Stimulated activated CD8-positive, alpha-beta memory T cell treated with anti-CD3 and anti-CD28 coated beads, Interleukin-4, amount 100 ng/mL, for 4 hours (primary cell): ENCODE measurements around the gene STRA8.
A peak's percentile ranks its signal among the peaks of the same experiment; 100 is the strongest.
"Not testable (repeated sequence)": the region's sequence is repeated elsewhere in the genome, so short reads cannot be mapped to it uniquely, and the experiment has no call there.

ENCODE experiments used
- DNase-seq, 2 donors: peaks; one replicate each; pipeline ENCODE4 v3.0.0-alpha.2; 2020; ENCODE audit warnings: low read depth in 2 of 2, low spot score in 1 of 2

STRA8 gene

GRCh38 chr7:135204341-135204749, 29.3 kb upstream of the STRA8 start:
- DNase-seq, result no peak

DNA sequence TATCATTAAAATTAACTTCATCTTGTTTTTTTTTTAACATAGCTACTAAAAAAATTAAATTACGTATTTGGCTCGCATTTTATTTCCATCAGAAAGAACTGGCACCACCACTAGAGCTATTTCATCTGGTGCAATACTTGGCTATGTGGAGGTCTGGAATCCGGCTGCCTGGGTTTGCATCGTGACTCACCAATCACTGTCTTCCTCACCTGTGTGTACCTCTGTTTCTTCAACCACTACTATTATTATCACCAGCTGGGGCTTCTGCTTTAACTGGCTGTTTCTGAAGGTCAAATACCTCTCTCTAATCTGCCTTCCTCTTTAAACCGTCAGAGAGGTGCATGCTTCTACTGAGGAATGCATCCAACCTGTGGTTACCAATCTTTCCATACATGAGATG, 28.8 kb upstream of the STRA8 start:
- no peak for DNase-seq

- no peak for DNase-seq
Observed at GRCh38 chr7:135205850-135206249, 27.8 kb upstream of the STRA8 start.

GRCh38 chr7:135206941-135207391, 26.7 kb upstream of the STRA8 start:
- no peak for DNase-seq

DNA sequence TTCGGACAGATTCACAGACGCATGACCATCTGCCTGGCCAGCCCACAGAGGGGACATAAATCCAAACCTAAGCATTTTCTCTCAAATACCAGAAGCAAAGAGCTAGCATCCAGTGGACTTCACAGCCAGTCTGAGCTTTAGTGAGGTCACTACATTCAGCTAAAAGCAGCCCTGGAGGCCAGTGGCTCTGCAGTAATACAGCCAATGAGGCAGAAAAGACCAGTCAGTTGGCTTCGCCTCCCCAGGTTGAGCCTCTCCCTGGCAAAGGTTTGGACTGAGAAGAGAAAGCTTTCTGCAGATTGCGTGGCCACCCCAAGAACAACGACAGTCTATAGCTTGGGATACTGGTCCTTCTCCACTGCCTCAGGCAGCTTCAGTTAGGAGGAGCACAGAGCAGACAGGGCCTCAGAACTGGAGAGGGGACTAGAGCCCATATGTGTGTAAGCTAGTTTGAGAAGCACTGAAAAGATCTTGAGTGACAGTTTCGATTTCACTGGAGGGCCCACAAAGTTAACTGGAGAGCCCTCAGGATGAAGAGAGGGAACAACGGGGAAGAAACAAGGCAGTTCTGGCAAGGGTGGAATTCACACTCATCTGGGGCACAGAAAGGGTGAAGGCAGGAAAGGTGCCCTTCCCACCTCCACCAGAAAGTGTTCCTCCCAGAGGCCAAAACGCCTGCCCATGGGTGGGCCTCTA, 26.1 kb upstream of the STRA8 start:
- DNase-seq, result no peak

DNA sequence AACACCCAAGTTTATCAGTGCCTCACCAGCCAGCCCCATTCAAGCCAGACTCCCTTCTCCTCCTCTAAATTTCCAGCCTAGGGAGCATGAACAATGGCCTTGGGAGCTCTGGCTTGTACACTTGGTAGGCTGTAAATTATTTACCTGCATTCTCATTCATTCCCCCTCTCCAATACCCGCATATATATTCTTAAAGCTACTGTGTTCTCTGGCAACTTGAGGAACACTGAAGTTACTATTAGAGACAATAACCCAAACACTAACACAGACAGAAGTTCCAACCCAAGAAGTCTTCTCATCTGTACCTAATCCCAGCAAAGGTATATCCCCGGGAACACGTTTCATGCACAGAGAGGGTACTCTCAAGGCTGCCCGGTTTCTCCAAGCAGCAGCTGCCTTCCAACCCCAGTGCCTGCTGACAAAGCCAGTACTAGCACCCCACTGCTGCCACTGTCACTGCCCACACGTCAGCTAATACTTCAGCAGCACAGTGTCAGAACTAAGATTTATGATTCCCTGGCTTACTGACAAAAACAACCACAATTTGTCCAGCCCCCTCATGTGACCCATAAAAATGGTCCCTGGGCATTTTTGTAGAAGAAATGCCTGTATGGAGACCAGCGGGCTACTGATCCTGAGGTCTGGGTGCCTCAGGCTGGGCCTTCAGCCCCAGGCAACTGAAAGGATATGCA, 25.4 kb upstream of the STRA8 start:
- DNase-seq, result no peak

- DNase-seq, result no peak
Observed at GRCh38 chr7:135209225-135209834, 24.3 kb upstream of the STRA8 start.

DNA sequence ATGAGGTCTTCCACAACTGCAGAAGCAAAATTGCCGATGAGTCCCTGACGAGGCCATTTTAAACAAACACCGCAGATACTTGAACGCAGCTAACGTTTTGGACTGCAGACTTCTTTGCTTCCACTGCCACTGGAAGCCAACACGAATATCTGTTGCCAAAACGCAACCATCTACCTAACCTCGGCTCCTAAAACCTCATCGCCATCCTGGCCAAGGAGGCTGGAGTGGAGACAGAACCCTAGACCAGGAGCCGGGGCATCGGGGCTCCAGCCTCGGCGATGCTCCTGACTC, 22.8 kb upstream of the STRA8 start:
- DNase-seq, result no peak

DNA sequence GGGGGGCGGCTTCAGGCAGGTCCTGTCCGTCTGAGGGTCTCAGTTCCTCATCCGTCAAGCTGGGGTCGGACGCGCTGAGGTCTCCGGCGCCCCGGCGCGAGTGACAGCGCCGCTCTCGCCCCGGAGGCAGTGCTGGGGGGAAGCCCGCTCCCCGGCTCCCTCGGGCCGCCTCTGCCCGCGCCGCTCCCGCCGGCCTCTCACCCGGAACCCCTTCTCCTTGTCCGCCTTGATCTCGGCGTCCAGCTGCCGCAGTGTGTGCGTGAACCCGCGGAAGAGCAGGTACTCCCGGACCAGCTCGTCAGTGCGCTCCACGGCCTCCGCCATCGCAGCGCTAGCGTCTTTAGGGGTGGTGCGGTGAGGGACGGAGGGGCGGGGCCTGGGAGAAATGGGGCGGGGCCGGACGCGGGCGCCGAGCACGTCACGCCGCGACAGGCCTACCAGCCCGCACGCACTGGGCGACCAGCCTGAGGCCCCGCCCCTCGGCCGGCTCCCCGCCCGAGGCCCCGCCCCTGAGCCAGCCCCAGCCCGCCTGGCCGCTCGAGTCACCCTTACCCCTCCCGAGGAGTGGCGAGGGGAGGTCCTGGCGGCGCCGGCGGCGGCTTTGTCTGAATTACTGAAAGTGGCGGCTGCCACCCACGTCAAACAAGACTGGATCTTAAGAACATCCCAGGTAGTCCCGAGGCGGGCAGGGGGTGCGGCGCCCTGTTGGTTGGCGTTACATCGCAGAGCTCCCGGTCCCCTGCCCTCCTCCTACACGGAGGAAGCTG, 22.3 kb upstream of the STRA8 start, which contains the start of gene WDR91:
WDR91 (minus strand) TSS at position 348 of the 767 bp plus-strand sequence; CDS start at position 324, 24 bp downstream.
- DNase-seq, result peak; percentile 87 to 94

GRCh38 chr7:135211946-135212685, 21.5 kb upstream of the STRA8 start:
- DNase-seq, result not testable (repeated sequence)

GRCh38 chr7:135213831-135214230, 19.8 kb upstream of the STRA8 start:
- DNase-seq, result no peak

GRCh38 chr7:135215180-135215579, 18.5 kb upstream of the STRA8 start:
- DNase-seq, result no peak

DNA sequence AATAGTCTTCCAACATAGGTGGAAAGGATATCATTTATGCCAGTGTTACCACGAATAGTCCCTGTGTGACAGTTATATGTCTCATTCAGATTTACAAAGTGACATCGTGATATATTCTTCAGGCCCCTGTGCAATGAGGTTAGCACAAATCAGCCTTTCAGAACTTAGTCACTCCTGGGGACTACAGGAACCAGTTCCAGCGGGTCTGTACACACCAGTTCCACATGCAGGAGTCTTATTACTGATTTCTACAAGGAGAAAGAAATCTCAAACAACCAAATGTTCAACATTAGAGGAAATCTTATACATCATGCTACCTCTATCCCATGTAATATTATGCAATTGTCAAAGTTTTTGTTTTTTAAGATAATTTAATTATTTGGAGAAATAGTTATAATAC, 17.9 kb upstream of the STRA8 start:
- no peak for DNase-seq

GRCh38 chr7:135217645-135218509, 15.8 kb upstream of the STRA8 start:
- no peak for DNase-seq

DNA sequence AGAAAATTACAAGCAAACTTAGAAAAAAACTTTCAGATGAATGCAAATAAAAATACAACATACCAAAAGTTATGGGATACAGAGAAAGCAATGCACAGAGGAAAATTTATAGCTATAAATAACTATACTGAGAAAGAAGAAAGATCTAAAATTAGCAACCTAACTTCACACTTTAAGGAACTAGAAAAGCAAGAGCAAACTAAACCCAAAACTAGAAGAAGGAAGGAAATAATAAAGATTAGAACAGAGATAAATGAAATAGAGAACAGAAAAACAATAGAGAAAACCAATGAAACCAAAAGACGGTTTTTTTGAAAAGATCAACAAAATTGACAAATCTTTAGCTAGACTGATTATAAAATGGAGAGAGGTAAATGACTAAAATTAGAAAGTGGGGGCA, 9.6 kb upstream of the STRA8 start:
- no peak for DNase-seq

DNA sequence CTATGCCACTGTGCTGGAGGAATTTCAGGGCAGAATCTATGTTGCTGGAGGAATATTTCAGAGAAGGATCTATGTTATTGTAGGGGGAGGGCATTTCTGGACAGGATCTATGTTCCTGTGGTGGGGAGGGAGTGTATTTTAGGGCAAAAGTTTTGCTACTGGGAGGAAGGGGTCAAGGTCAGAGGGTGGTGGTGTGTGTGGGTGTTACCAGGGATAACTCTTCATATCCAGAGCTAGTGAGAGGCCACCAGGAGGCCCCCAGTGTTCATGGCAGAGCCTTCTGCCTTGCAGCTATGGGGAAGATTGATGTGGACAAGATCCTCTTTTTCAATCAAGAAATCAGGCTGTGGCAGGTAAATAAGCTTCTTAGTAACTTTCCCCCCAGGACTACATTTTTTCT, 2.0 kb upstream of the STRA8 start:
- no peak for DNase-seq

DNA sequence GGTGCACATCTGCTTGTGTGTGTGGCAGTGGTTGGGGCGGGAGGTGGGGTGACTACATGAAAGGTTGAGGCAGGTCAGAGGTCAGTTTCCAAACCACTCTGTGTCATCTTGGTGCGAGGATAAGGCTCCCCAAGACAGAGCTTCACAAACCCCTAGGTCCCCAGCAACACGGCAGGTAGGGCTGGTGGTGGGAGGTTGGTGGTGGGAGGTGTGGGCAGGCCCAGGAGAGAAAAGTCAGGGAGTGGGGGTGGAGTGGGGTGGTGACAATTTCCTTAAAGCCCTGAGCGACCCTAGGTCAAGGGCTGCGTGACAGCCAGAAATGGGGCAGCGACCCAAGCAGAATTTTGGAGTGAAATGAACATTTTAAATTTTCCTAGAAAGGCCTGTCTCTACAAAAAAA, 1.6 kb upstream of the STRA8 start:
- DNase-seq, result no peak

DNA sequence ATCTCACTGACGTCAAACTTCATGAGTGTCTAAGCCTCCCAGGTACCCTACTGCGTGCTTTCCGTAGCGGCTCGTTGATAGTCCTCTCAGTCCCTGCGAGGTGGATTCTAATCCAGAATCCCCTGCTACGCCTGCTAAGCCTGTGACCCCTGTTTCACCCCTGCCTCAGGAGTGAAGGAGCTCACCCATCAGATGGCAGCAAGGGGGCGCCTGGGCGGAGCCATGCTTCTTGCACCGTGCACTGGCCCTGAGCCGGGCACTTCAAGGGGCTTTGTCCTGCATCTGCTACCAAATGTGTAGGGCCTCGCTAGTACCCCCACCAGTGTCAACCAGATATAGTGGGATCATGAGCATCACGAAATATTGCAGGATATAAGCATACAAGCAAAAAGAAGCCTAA, 918 bp upstream of the STRA8 start:
- no peak for DNase-seq

DNA sequence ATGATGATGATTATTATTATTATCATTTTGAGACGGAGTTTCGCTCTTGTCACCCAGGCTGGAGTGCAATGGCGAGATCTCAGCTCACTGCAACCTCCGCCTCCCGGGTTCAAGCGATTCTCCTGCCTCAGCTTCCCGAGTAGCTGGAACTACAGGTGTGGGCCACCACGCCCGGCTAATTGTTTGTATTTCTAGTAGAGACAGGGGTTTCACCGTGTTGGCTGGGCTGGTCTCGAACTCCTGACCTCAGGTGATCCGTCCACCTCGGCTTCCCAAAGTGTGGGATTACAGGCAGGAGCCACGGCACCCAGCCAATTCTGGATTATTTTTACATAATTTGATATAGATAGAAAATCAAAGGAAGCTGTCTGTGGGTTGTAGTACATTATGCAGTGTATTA, 457 bp downstream of the STRA8 start:
- not testable (repeated sequence) for DNase-seq

GRCh38 chr7:135234727-135235126, 1.1 kb downstream of the STRA8 start:
- DNase-seq, result no peak
